ENCODE results near the gene EPHB3.

EPHB3 gene

DNA sequence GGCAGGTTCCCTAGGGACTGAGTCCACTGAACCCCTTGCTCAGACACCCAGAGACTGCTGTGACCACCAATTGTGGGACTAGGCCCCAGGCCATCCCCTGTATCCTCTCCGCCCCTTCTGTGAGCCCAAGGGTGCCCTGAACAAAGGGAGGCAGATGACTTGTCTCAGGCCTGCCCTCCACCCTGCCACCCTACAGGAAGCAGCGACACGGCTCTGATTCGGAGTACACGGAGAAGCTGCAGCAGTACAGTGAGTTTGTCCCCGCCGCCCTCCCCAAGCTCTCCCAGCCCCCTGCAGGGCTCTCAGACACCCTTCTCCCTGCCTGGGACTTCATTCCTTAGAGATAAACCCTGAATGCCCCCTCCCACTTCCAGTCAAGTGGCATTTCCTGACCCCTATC lies 16.6 kb downstream of the EPHB3 start:
- 0 out of 2 replicates have a peak, but pooled peaks cover 3% of the 10 kb centered on the region for H3K36me3 ChIP-seq (ENCODE audit: low read depth)
- no peaks in the 10 kb centered on the region for H3K4me1 ChIP-seq (ENCODE audit: insufficient read depth, poor library complexity, severe bottlenecking)
- TF ChIP-seq, protein P1, sequence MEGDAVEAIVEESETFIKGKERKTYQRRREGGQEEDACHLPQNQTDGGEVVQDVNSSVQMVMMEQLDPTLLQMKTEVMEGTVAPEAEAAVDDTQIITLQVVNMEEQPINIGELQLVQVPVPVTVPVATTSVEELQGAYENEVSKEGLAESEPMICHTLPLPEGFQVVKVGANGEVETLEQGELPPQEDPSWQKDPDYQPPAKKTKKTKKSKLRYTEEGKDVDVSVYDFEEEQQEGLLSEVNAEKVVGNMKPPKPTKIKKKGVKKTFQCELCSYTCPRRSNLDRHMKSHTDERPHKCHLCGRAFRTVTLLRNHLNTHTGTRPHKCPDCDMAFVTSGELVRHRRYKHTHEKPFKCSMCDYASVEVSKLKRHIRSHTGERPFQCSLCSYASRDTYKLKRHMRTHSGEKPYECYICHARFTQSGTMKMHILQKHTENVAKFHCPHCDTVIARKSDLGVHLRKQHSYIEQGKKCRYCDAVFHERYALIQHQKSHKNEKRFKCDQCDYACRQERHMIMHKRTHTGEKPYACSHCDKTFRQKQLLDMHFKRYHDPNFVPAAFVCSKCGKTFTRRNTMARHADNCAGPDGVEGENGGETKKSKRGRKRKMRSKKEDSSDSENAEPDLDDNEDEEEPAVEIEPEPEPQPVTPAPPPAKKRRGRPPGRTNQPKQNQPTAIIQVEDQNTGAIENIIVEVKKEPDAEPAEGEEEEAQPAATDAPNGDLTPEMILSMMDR (IDR thresholded peaks at IDR 0.05; ENCODE audit: poor library complexity, severe bottlenecking), result no peak
- H3K9me3 ChIP-seq (ENCODE audit: severe bottlenecking), result no peaks in the 10 kb centered on the region
- no peak overlapping the region for H3K4me3 ChIP-seq (ENCODE audit: severe bottlenecking)
- H3K27me3 ChIP-seq (ENCODE audit: insufficient read depth, poor library complexity, severe bottlenecking), result no peaks in the 10 kb centered on the region
- no peak overlapping the region for H3K27ac ChIP-seq (ENCODE audit: poor library complexity, severe bottlenecking)
- no peak for ATAC-seq (ENCODE audit: low read depth)
- no peak for DNase-seq (ENCODE audit: low spot score)

DNA sequence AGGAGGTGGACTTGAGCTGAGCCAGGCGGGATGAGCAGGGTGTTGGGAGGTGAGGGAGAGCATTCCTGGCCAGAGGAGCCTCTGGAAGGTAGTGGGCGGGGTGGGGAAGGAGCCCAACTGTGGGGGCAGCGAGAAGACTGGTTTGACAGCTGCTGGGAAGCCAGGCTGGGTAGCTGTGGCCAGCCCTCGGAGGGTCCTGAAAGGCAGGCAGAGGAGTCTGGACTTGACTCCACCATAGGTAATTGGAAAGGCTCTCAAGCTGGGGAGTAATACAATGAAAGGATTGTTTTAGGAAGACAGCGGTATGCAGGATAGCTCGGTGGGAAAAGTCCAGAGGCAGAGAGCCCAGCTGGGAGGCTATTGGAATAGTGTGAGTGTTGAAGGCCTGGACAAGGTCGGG lies 17.2 kb downstream of the EPHB3 start:
- TF ChIP-seq, protein P1 (IDR thresholded peaks at IDR 0.05; ENCODE audit: poor library complexity, severe bottlenecking), result no peak
- no peak overlapping the region for H3K4me3 ChIP-seq (ENCODE audit: severe bottlenecking)
- ATAC-seq (ENCODE audit: low read depth) (no peak), DNase-seq (ENCODE audit: low spot score) (no peak)
- no peak overlapping the region for H3K27ac ChIP-seq (ENCODE audit: poor library complexity, severe bottlenecking)
- no peaks in the 10 kb centered on the region for H3K4me1 ChIP-seq (ENCODE audit: insufficient read depth, poor library complexity, severe bottlenecking)
- no peaks in the 10 kb centered on the region for H3K27me3 ChIP-seq (ENCODE audit: insufficient read depth, poor library complexity, severe bottlenecking)
- H3K36me3 ChIP-seq (ENCODE audit: low read depth), result 0 out of 2 replicates have a peak, but pooled peaks cover 3% of the 10 kb centered on the region
- no peaks in the 10 kb centered on the region for H3K9me3 ChIP-seq (ENCODE audit: severe bottlenecking)

DNA sequence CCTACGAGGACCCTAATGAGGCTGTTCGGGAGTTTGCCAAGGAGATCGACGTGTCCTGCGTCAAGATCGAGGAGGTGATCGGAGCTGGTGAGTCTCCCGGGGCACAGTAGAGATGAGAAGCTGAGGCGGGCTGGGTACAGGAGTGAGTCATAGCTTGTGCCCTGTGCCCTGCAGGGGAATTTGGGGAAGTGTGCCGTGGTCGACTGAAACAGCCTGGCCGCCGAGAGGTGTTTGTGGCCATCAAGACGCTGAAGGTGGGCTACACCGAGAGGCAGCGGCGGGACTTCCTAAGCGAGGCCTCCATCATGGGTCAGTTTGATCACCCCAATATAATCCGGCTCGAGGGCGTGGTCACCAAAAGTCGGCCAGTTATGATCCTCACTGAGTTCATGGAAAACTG lies 17.9 kb downstream of the EPHB3 start:
- Histone ChIP-seq H3K27ac (ENCODE audit: poor library complexity, severe bottlenecking) (no peak overlapping the region), H3K9me3 (ENCODE audit: severe bottlenecking) (no peaks in the 10 kb centered on the region), H3K4me1 (ENCODE audit: insufficient read depth, poor library complexity, severe bottlenecking) (no peaks in the 10 kb centered on the region), H3K36me3 (ENCODE audit: low read depth) (0 out of 2 replicates have a peak, but pooled peaks cover 3% of the 10 kb centered on the region), H3K4me3 (ENCODE audit: severe bottlenecking) (no peak overlapping the region), H3K27me3 (ENCODE audit: insufficient read depth, poor library complexity, severe bottlenecking) (no peaks in the 10 kb centered on the region)
- no peak for ATAC-seq (ENCODE audit: low read depth)
- no peak for DNase-seq (ENCODE audit: low spot score)
- TF ChIP-seq, protein P1 (IDR thresholded peaks at IDR 0.05; ENCODE audit: poor library complexity, severe bottlenecking), result no peak

DNA sequence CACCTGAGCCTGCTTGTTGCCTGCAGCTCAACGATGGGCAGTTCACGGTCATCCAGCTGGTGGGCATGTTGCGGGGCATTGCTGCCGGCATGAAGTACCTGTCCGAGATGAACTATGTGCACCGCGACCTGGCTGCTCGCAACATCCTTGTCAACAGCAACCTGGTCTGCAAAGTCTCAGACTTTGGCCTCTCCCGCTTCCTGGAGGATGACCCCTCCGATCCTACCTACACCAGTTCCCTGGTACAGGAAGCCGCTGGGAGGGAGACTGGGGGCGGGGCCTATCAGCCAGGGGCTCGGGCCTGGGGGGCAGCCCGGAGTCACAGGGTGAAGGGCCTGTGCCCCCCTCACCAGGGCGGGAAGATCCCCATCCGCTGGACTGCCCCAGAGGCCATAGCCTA lies 18.8 kb downstream of the EPHB3 start:
- no peaks in the 10 kb centered on the region for H3K27me3 ChIP-seq (ENCODE audit: insufficient read depth, poor library complexity, severe bottlenecking)
- TF ChIP-seq, protein P1 (IDR thresholded peaks at IDR 0.05; ENCODE audit: poor library complexity, severe bottlenecking), result no peak
- H3K36me3 ChIP-seq (ENCODE audit: low read depth), result 0 out of 2 replicates have a peak, but pooled peaks cover 3% of the 10 kb centered on the region
- no peak overlapping the region for H3K27ac ChIP-seq (ENCODE audit: poor library complexity, severe bottlenecking)
- H3K4me3 ChIP-seq (ENCODE audit: severe bottlenecking), result no peak overlapping the region
- DNase-seq (ENCODE audit: low spot score), result no peak
- ATAC-seq (ENCODE audit: low read depth), result no peak
- no peaks in the 10 kb centered on the region for H3K9me3 ChIP-seq (ENCODE audit: severe bottlenecking)
- H3K4me1 ChIP-seq (ENCODE audit: insufficient read depth, poor library complexity, severe bottlenecking), result no peaks in the 10 kb centered on the region

DNA sequence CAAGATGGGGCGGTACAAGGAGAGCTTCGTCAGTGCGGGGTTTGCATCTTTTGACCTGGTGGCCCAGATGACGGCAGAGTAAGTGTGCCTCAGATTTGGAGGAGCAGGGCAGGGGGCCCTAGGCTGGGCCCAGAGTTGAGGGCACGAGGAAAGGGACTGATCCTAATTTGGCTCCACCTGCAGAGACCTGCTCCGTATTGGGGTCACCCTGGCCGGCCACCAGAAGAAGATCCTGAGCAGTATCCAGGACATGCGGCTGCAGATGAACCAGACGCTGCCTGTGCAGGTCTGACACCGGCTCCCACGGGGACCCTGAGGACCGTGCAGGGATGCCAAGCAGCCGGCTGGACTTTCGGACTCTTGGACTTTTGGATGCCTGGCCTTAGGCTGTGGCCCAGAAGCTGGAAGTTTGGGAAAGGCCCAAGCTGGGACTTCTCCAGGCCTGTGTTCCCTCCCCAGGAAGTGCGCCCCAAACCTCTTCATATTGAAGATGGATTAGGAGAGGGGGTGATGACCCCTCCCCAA lies 19.8 kb downstream of the EPHB3 start:
- no peaks in the 10 kb centered on the region for H3K27me3 ChIP-seq (ENCODE audit: insufficient read depth, poor library complexity, severe bottlenecking)
- DNase-seq (ENCODE audit: low spot score) (no peak), ATAC-seq (ENCODE audit: low read depth) (no peak)
- no peaks in the 10 kb centered on the region for H3K4me1 ChIP-seq (ENCODE audit: insufficient read depth, poor library complexity, severe bottlenecking)
- H3K36me3 ChIP-seq (ENCODE audit: low read depth), result 0 out of 2 replicates have a peak, but pooled peaks cover 3% of the 10 kb centered on the region
- H3K4me3 ChIP-seq (ENCODE audit: severe bottlenecking), result no peak overlapping the region
- TF ChIP-seq, protein P1 (IDR thresholded peaks at IDR 0.05; ENCODE audit: poor library complexity, severe bottlenecking), result no peak
- H3K27ac ChIP-seq (ENCODE audit: poor library complexity, severe bottlenecking), result no peak overlapping the region
- H3K9me3 ChIP-seq (ENCODE audit: severe bottlenecking), result no peaks in the 10 kb centered on the region
